OCI-LY1 (cell line): Measurements from ENCODE around the gene CD4.

Experiments used
- H2AFZ ChIP-seq: fragments of 200-600 bp; sonication (generic), shearing (Covaris generic); 2 replicates; pipeline ENCODE4 v1.6.0; 2014; ENCODE audit warnings: antibody characterized with exemption, mild to moderate bottlenecking, low read length
- H3F3A ChIP-seq: fragments of 200-600 bp; sonication (generic), shearing (Covaris generic); 2 replicates; pipeline ENCODE4 v1.6.0; 2014; ENCODE audit warnings: mild to moderate bottlenecking, antibody characterized with exemption, low read length, moderate library complexity; ENCODE audit not compliant: insufficient read depth
- H3K27ac ChIP-seq: fragments of 200-600 bp; sonication (generic); 2 replicates; pipeline ENCODE4 v1.5.1; 2014; ENCODE audit warnings: low read length, mixed run types, mild to moderate bottlenecking, low read depth; ENCODE audit not compliant: poor library complexity, severe bottlenecking
- H3K27me3 ChIP-seq: fragments of 200-600 bp; sonication (generic); 2 replicates; pipeline ENCODE4 v1.6.0; 2014; ENCODE audit warnings: antibody characterized with exemption, mild to moderate bottlenecking, low read length, moderate library complexity; ENCODE audit not compliant: insufficient read depth
- H3K36me3 ChIP-seq: fragments of 200-600 bp; sonication (generic); 2 replicates; pipeline ENCODE4 v1.6.1; 2014; ENCODE audit warnings: mild to moderate bottlenecking, antibody characterized with exemption, low read length, moderate library complexity, mixed read lengths; ENCODE audit not compliant: insufficient read depth
- H3K4me1 ChIP-seq: fragments of 200-600 bp; sonication (generic); 2 replicates; pipeline ENCODE4 v1.5.1; 2014; ENCODE audit warnings: mild to moderate bottlenecking, low read length, moderate library complexity; ENCODE audit not compliant: insufficient read depth, severe bottlenecking
- H3K4me2 ChIP-seq: fragments of 200-600 bp; sonication (generic), shearing (Covaris generic); 2 replicates; pipeline ENCODE4 v1.6.1; 2014; ENCODE audit warnings: low read length
- H3K4me3 ChIP-seq: fragments of 200-600 bp; sonication (generic); 2 replicates; pipeline ENCODE4 v1.5.1; 2014; ENCODE audit warnings: low read length, low read depth, mild to moderate bottlenecking, mixed read lengths; ENCODE audit not compliant: poor library complexity, severe bottlenecking
- H3K79me2 ChIP-seq: fragments of 200-600 bp; shearing (Covaris generic); 2 replicates; pipeline ENCODE4 v1.6.1; 2016; ENCODE audit warnings: mixed run types, low read length, mixed read lengths; ENCODE audit not compliant: insufficient read depth
- H3K9ac ChIP-seq: fragments of 200-600 bp; sonication (generic), shearing (Covaris generic); 2 replicates; pipeline ENCODE4 v1.6.1; 2014; ENCODE audit warnings: mild to moderate bottlenecking, low read length, mixed read lengths
- H3K9me2 ChIP-seq: fragments of 200-600 bp; sonication (generic), shearing (Covaris generic); 2 replicates; pipeline ENCODE4 v1.6.1; 2014; ENCODE audit warnings: low read depth, mild to moderate bottlenecking, low read length, mixed read lengths
- H3K9me3 ChIP-seq: fragments of 200-600 bp; shearing (Covaris generic); 2 replicates; pipeline ENCODE4 v1.6.1; 2014; ENCODE audit warnings: low read length, mixed read lengths
- H4K20me1 ChIP-seq: fragments of 200-600 bp; sonication (generic), shearing (Covaris generic); 2 replicates; pipeline ENCODE4 v1.6.0; 2016; ENCODE audit warnings: mild to moderate bottlenecking, low read length; ENCODE audit not compliant: insufficient read depth
- EZH2 ChIP-seq: fragments of 200-600 bp; sonication (generic), shearing (Covaris generic); IDR thresholded peaks from 2 replicates; pipeline ENCODE4 v1.8.0; 2017; ENCODE audit warnings: borderline replicate concordance, mixed run types, mild to moderate bottlenecking, antibody characterized with exemption, low read length, moderate library complexity, mixed read lengths
- TF ChIP-seq, protein P1 (sequence below): fragments of 200-600 bp; sonication (generic), shearing (Covaris generic); IDR thresholded peaks from 2 replicates; pipeline ENCODE4 v1.5.1; 2017; ENCODE audit warnings: mild to moderate bottlenecking, antibody characterized with exemption, low read length, moderate library complexity, mixed read lengths

The CD4 gene

DNA sequence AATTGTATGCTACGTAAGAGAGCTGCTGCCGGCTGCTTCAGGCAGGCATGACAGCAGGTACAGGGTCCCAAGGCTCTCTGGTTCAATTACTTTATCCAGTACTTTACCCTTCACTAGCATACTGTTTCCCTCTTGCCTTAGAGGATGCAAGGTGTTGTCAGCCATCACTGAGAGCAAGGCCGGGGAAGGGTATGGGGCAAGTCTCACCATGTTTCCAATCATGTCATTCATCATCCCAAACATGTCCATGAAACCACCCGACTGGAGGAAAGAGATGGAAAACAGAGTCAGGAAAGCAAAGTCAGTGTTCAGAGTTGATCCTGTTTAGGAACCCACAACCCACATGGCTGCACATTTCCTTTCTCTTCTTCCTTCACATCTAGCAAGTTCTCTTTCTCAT lies 38.8 kb upstream of the CD4 start:
- Histone ChIP-seq H3K36me3 (peaks cover 51% of the 10 kb centered on the region), H3K4me3 (no peak overlapping the region), H3K4me1 (peaks cover 17% of the 10 kb centered on the region), H3K27me3 (no peaks in the 10 kb centered on the region), H3K27ac (no peak overlapping the region), H3F3A (no peaks in the 10 kb centered on the region), H3K9me2 (no peaks in the 10 kb centered on the region), H3K4me2 (no peak overlapping the region), H3K9ac (no peak overlapping the region), H2AFZ (no peak overlapping the region), H3K79me2 (no peaks in the 10 kb centered on the region), H3K9me3 (no peaks in the 10 kb centered on the region), H4K20me1 (no peaks in the 10 kb centered on the region)
- no peak for TF ChIP-seq EZH2
- TF ChIP-seq, protein P1, sequence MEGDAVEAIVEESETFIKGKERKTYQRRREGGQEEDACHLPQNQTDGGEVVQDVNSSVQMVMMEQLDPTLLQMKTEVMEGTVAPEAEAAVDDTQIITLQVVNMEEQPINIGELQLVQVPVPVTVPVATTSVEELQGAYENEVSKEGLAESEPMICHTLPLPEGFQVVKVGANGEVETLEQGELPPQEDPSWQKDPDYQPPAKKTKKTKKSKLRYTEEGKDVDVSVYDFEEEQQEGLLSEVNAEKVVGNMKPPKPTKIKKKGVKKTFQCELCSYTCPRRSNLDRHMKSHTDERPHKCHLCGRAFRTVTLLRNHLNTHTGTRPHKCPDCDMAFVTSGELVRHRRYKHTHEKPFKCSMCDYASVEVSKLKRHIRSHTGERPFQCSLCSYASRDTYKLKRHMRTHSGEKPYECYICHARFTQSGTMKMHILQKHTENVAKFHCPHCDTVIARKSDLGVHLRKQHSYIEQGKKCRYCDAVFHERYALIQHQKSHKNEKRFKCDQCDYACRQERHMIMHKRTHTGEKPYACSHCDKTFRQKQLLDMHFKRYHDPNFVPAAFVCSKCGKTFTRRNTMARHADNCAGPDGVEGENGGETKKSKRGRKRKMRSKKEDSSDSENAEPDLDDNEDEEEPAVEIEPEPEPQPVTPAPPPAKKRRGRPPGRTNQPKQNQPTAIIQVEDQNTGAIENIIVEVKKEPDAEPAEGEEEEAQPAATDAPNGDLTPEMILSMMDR, result no peak

DNA sequence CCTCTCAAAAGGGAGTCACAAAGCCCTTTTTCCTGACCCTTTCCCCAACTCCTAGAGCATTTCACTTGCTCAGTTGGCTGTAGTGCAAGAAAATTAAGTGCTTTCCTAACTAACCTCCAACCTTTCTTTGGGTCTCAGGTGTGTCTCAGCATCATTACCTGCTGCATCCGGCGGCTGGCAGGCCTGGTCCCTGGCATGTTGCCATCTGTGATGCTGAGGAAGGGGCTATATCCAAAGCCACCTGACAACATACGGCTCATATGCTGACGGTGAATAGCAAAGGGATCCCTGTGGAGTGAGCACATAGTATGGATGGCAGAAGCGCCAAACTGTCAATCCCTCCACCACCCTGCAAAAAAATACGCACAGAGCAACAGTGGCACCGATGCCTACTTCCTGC lies 37.6 kb upstream of the CD4 start:
- Histone ChIP-seq H3K79me2 (no peaks in the 10 kb centered on the region), H3K36me3 (peaks cover 41% of the 10 kb centered on the region), H3K4me1 (peaks cover 10% of the 10 kb centered on the region), H3K9ac (peak overlapping the region; percentile 90; the same call in 1 of the 2 replicates), H3F3A (no peaks in the 10 kb centered on the region), H3K4me3 (peak overlapping the region; percentile 88), H3K4me2 (peak overlapping the region; percentile 84), H3K9me3 (no peaks in the 10 kb centered on the region), H2AFZ (no peak overlapping the region), H3K9me2 (no peaks in the 10 kb centered on the region), H3K27me3 (no peaks in the 10 kb centered on the region), H4K20me1 (no peaks in the 10 kb centered on the region), H3K27ac (no peak overlapping the region)
- no peak for TF ChIP-seq EZH2
- TF ChIP-seq, protein P1, result no peak

GRCh38 chr12:6752167-6752920 lies 37.0 kb upstream of the CD4 start:
- Histone ChIP-seq H3K9ac (peak overlapping the region; percentile 90), H4K20me1 (no peaks in the 10 kb centered on the region), H2AFZ (no peak overlapping the region), H3K4me2 (peak overlapping the region; percentile 84), H3K36me3 (peaks cover 36% of the 10 kb centered on the region), H3K9me2 (no peaks in the 10 kb centered on the region), H3K4me1 (peaks cover 10% of the 10 kb centered on the region), H3F3A (no peaks in the 10 kb centered on the region), H3K4me3 (peak overlapping the region; percentile 88), H3K27me3 (no peaks in the 10 kb centered on the region), H3K27ac (no peak overlapping the region), H3K9me3 (no peaks in the 10 kb centered on the region), H3K79me2 (no peaks in the 10 kb centered on the region)
- TF ChIP-seq, protein P1, result no peak
- TF ChIP-seq EZH2, result no peak
